HL-60 (cell line): ENCODE measurements around the gene GABRR2.

Experiments
- CTCF ChIP-seq: IDR thresholded peaks from one replicate; pipeline ENCODE4 v1.5.1; 2011; ENCODE audit warnings: low read length, control low read depth, inconsistent platforms; ENCODE audit not compliant: insufficient read depth
- GABPA ChIP-seq: IDR thresholded peaks from 2 replicates; pipeline ENCODE4 v1.6.1; 2012; ENCODE audit warnings: low read depth
- POLR2AphosphoS5 ChIP-seq: IDR thresholded peaks from 2 replicates; pipeline ENCODE4 v1.6.1; 2012; ENCODE audit warnings: low read depth
- REST ChIP-seq: IDR thresholded peaks from 2 replicates; pipeline ENCODE4 v1.6.1; 2012; ENCODE audit warnings: low read depth; ENCODE audit not compliant: insufficient replicate concordance

- TF ChIP-seq CTCF: no peak
- no peak for TF ChIP-seq POLR2AphosphoS5
- no peak for TF ChIP-seq REST
- no peak for TF ChIP-seq GABPA
Observed at GRCh38 chr6:89353702-89354392, 38.7 kb upstream of the GABRR2 start.
